ENCODE measurements around the gene CDNF.
A peak's percentile ranks its signal among the peaks of the same experiment; 100 is the strongest.

Gene CDNF

GRCh38 chr10:14837757-14838581 is at the start of gene CDNF, which contains the start of the genes HSPA14 and MSANTD7:
CDNF (minus strand) TSS chr10:14838037; CDS start chr10:14837946, 91 bp downstream.
HSPA14 (plus strand) TSS chr10:14838306; CDS start chr10:14838403, 97 bp downstream.
MSANTD7 (plus strand) TSS chr10:14838306; CDS start chr10:14842285, 3,979 bp downstream.
- peak within 1 kb of the TSS; percentile 91 for H3K4me3 ChIP-seq (ENCODE audit: low read depth, low read length)
- peak; percentile 100 for DNase-seq (ENCODE audit: low read depth)
- TF ChIP-seq CTCF (IDR thresholded peaks at IDR 0.05; ENCODE audit: insufficient read depth, low read depth, low read length, missing control alignments), result no peak

- TF ChIP-seq CTCF (IDR thresholded peaks at IDR 0.05; ENCODE audit: insufficient read depth, low read depth, low read length, missing control alignments), result no peak
- DNase-seq (ENCODE audit: low read depth), result no peak
- no peak overlapping the region for H3K4me3 ChIP-seq (ENCODE audit: low read depth, low read length)
Measured at GRCh38 chr10:14884082-14884481, 46.2 kb upstream of the CDNF start.

GRCh38 chr10:14880229-14880628 is 42.4 kb upstream of the CDNF start:
- TF ChIP-seq CTCF (IDR thresholded peaks at IDR 0.05; ENCODE audit: insufficient read depth, low read depth, low read length, missing control alignments), result no peak
- peak overlapping the region; percentile 84 for H3K4me3 ChIP-seq (ENCODE audit: low read depth, low read length)
- DNase-seq (ENCODE audit: low read depth), result peak; percentile 11

- no peak for TF ChIP-seq CTCF (IDR thresholded peaks at IDR 0.05; ENCODE audit: insufficient read depth, low read depth, low read length, missing control alignments)
- peak overlapping the region; percentile 84 for H3K4me3 ChIP-seq (ENCODE audit: low read depth, low read length)
- peak; percentile 6 for DNase-seq (ENCODE audit: low read depth)
Measured at GRCh38 chr10:14879928-14880193, 42.0 kb upstream of the CDNF start.

- peak overlapping the region; percentile 84 for H3K4me3 ChIP-seq (ENCODE audit: low read depth, low read length)
- TF ChIP-seq CTCF (IDR thresholded peaks at IDR 0.05; ENCODE audit: insufficient read depth, low read depth, low read length, missing control alignments), result no peak
- DNase-seq (ENCODE audit: low read depth), result peak; percentile 44
Measured at GRCh38 chr10:14879124-14879927, 41.5 kb upstream of the CDNF start.

- DNase-seq (ENCODE audit: low read depth), result peak; percentile 98
- TF ChIP-seq CTCF (IDR thresholded peaks at IDR 0.05; ENCODE audit: insufficient read depth, low read depth, low read length, missing control alignments), result no peak
- H3K4me3 ChIP-seq (ENCODE audit: low read depth, low read length), result peak within 1 kb of the TSS; percentile 89
Measured at GRCh38 chr10:14878266-14879123, 40.7 kb upstream of the CDNF start, which contains the start of gene SUV39H2. SUV39H2 (plus strand) TSS chr10:14878866; CDS start chr10:14878889, 23 bp downstream.

Data from GM12865 (cell line).